Smooth muscle cell (in vitro differentiated cells): ENCODE data around the gene DIPK1A. TPM values are rescaled to one million over a fixed set of nuclear protein-coding genes. Genes with fewer than 3 reads are reported as not detected.

Source experiments
- DNase-seq: peaks from one replicate; lab custom pipeline; 2025; ENCODE audit not compliant: unreplicated experiment; lab: John Stamatoyannopoulos, UW
- H2AFZ ChIP-seq: fragments of 200-600 bp; sonication (generic); 2 replicates; pipeline ENCODE4 v1.6.0; 2016; ENCODE audit warnings: antibody characterized with exemption, low read depth, mild to moderate bottlenecking
- H3F3A ChIP-seq: fragments of 200-600 bp; sonication (generic); 2 replicates; pipeline ENCODE4 v1.6.0; 2017; ENCODE audit warnings: antibody characterized with exemption, low read depth
- H3K27ac ChIP-seq: fragments of 200-600 bp; sonication (generic); 2 replicates; pipeline ENCODE4 v1.5.1; 2016; ENCODE audit warnings: low read depth, mild to moderate bottlenecking
- H3K27me3 ChIP-seq: fragments of 200-600 bp; sonication (generic); 2 replicates; pipeline ENCODE4 v1.6.1; 2016; ENCODE audit warnings: low read depth, mild to moderate bottlenecking
- H3K36me3 ChIP-seq: fragments of 200-600 bp; sonication (generic); 2 replicates; pipeline ENCODE4 v1.5.1; 2016; ENCODE audit warnings: low read depth
- H3K4me1 ChIP-seq: fragments of 200-600 bp; sonication (generic); 2 replicates; pipeline ENCODE4 v1.5.1; 2016; ENCODE audit warnings: low read depth
- H3K4me2 ChIP-seq: fragments of 200-600 bp; sonication (generic); 2 replicates; pipeline ENCODE4 v1.6.0; 2016; ENCODE audit warnings: mild to moderate bottlenecking
- H3K4me3 ChIP-seq: fragments of 200-600 bp; sonication (generic); 2 replicates; pipeline ENCODE4 v1.5.1; 2016; ENCODE audit warnings: mild to moderate bottlenecking
- H3K79me2 ChIP-seq: fragments of 200-600 bp; sonication (generic); 2 replicates; pipeline ENCODE4 v1.6.0; 2016; ENCODE audit warnings: low read depth, mild to moderate bottlenecking
- H3K9ac ChIP-seq: fragments of 200-600 bp; sonication (generic); 2 replicates; pipeline ENCODE4 v1.6.0; 2016; ENCODE audit warnings: low read depth
- H3K9me3 ChIP-seq: fragments of 200-600 bp; sonication (generic); replicated peaks from 2 replicates; pipeline ENCODE4 v1.5.1; 2016; ENCODE audit warnings: low read depth
- H4K20me1 ChIP-seq: fragments of 200-600 bp; sonication (generic); 2 replicates; pipeline ENCODE4 v1.6.0; 2016; ENCODE audit warnings: low read depth
- WGBS: methylation state at CpG from one replicate; pipeline ENCODE4 v1.1.7; 2016; ENCODE audit warnings: low lambda C conversion rate; 5-methylcytosine and 5-hydroxymethylcytosine counted together
- polyA plus RNA-seq: library from polyadenylated mRNA; unstranded; fragments of >200 nt; fragmentation: Nextera tagmentation; extraction: Ambion mirVana; gene quantifications from 2 replicates; pipeline ENCODE4 v1.2.1, GENCODE V29; 2016
- total RNA-seq: library from RNA; depleted of rRNA; stranded (reverse); fragments of >200 nt; gene quantifications from 2 replicates; pipeline ENCODE4 v1.2.3, GENCODE V29; 2014
- TF ChIP-seq, protein P1 (sequence below): fragments of 200-600 bp; sonication (generic); IDR thresholded peaks from 2 replicates; pipeline ENCODE4 v1.5.1; 2017; ENCODE audit warnings: borderline replicate concordance, mild to moderate bottlenecking, antibody characterized with exemption; ENCODE audit not compliant: insufficient read depth, poor library complexity, severe bottlenecking

DIPK1A gene
- total and polyA plus RNA-seq, 2 experiments from 2014 or later = 7.3 to 8.3 TPM

DNA sequence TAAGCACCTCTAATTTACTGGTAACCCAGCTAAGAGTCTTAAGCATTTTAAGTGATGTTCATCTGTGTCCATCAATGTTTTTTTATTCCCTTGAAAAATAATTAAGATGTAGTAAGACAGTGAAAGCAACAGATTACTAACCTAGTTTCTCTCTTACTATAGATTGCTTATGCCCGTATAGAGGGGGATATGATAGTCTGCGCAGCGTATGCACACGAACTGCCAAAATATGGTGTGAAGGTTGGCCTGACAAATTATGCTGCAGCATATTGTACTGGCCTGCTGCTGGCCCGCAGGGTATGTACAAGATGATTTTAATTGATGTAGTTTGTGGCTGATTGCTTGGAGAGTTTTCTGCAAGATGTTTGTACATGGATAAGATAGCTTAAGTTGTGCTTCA is 126.6 kb downstream of the DIPK1A start:
- Histone ChIP-seq H3K4me2 (peak overlapping the region; percentile 82), H3K9me3 (no peaks in the 10 kb centered on the region), H3K79me2 (peaks cover 78% of the 10 kb centered on the region), H3K27ac (peak overlapping the region; percentile 81), H3K9ac (no peak overlapping the region), H3F3A (peaks cover 32% of the 10 kb centered on the region), H4K20me1 (peaks cover 75% of the 10 kb centered on the region), H3K36me3 (peaks cover 20% of the 10 kb centered on the region), H3K4me1 (peaks cover 23% of the 10 kb centered on the region), H3K4me3 (peak overlapping the region; percentile 94), H2AFZ (no peak overlapping the region), H3K27me3 (no peaks in the 10 kb centered on the region)
- WGBS = 95% methylated on average over 5 of the region's 5 CpGs
- TF ChIP-seq, protein P1, sequence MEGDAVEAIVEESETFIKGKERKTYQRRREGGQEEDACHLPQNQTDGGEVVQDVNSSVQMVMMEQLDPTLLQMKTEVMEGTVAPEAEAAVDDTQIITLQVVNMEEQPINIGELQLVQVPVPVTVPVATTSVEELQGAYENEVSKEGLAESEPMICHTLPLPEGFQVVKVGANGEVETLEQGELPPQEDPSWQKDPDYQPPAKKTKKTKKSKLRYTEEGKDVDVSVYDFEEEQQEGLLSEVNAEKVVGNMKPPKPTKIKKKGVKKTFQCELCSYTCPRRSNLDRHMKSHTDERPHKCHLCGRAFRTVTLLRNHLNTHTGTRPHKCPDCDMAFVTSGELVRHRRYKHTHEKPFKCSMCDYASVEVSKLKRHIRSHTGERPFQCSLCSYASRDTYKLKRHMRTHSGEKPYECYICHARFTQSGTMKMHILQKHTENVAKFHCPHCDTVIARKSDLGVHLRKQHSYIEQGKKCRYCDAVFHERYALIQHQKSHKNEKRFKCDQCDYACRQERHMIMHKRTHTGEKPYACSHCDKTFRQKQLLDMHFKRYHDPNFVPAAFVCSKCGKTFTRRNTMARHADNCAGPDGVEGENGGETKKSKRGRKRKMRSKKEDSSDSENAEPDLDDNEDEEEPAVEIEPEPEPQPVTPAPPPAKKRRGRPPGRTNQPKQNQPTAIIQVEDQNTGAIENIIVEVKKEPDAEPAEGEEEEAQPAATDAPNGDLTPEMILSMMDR = no peak
- DNase-seq = no peak

DNA sequence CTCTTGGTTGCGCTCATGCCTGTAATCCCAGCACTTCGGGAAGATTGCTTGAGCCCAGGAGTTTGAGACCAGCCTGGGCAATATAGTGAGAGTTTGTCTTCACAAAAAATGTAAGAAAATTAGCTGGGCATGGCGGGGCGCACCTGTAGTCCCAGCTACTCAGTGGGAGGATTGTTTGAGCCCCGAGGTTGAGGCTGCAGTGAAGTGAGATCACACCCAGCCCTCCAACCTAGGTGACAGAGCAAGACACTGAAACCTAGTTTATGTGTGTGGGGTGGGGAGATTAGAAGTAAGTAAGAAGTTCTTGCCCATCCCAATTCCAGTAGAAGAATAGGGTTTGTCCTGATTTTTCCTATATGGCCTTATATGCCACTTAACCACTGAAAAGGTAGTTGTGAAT is 127.4 kb downstream of the DIPK1A start:
- 79% methylated on average over 5 of the region's 5 CpGs for WGBS
- no peak for DNase-seq
- Histone ChIP-seq H3K36me3 (peaks cover 17% of the 10 kb centered on the region), H3K4me1 (peaks cover 23% of the 10 kb centered on the region), H3K4me3 (peak overlapping the region; percentile 94), H3K27ac (peak overlapping the region; percentile 81), H3K27me3 (no peaks in the 10 kb centered on the region), H4K20me1 (peaks cover 68% of the 10 kb centered on the region), H3K9ac (peak overlapping the region; percentile 97), H3K9me3 (no peaks in the 10 kb centered on the region), H3K79me2 (peaks cover 70% of the 10 kb centered on the region), H3F3A (peaks cover 24% of the 10 kb centered on the region), H3K4me2 (peak overlapping the region; percentile 82), H2AFZ (no peak overlapping the region)
- TF ChIP-seq, protein P1 = no peak

DNA sequence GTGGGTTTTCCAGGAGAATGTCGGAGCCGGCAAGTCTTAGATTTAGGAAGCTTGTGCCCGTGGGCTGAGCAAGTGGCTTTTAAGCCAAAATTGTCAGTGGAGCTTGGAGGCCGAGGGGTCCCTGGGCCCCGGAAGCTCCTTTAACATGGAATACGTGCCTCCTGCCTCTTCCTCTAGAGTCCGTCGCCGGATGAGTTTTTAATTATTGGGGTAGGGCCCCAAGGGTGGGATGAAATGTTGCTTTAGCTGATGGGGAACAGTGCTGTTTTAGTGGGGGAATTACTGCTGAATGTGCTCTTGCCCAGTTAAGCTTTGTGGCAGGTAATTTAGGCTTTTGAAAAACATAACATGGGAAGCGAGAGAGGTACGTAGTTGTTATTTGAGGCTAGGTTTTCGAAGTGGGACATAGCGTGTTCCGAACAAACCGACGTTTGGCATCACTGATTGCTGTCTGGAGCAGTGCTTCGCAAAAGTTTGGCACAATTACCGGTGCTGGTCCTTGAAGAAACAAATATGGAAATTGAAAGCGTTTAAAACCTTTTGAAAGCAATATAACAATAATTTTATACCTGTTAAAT is 128.6 kb downstream of the DIPK1A start:
- no peak for DNase-seq
- Histone ChIP-seq H3F3A (peaks cover 14% of the 10 kb centered on the region), H3K9me3 (no peaks in the 10 kb centered on the region), H3K4me3 (peak overlapping the region; percentile 94), H3K4me2 (peak overlapping the region; percentile 82), H3K27me3 (no peaks in the 10 kb centered on the region), H4K20me1 (peaks cover 56% of the 10 kb centered on the region), H3K9ac (peak overlapping the region; percentile 97), H2AFZ (peak overlapping the region; percentile 79), H3K79me2 (peaks cover 58% of the 10 kb centered on the region), H3K4me1 (peaks cover 23% of the 10 kb centered on the region), H3K36me3 (peaks cover 16% of the 10 kb centered on the region), H3K27ac (peak overlapping the region; percentile 81)
- WGBS = 2% methylated on average over 19 of the region's 19 CpGs
- TF ChIP-seq, protein P1 = no peak
